ENCODE results near the gene CCZ1. TPM values are rescaled to one million over a fixed set of nuclear protein-coding genes. Genes with fewer than 3 reads are reported as not detected.

CCZ1 gene
- polyA plus RNA-seq, 3 donors, result 74.0 to 88.6 (median 85.9) TPM

Other genes with a start within 250 kb of the CCZ1 start
- gene RNF216, start 117.1 kb upstream of the CCZ1 start, polyA plus RNA-seq (ENCODE audit: insufficient read length in 3 of 3), result 10 to 100 TPM; 33.3 to 37.2 (median 35.4) TPM
- gene OCM, start 17.9 kb upstream of the CCZ1 start, polyA plus RNA-seq (ENCODE audit: insufficient read length in 3 of 3), result under 1 TPM in 2 of 3 donors, not detected in 1; 0.50 to 0.65 TPM
- 1 to 10 TPM in 1 of 3 donors, under 1 TPM in 2; 0.61 to 1.0 (median 0.79) TPM for gene RSPH10B, start 72.0 kb downstream of the CCZ1 start, polyA plus RNA-seq (ENCODE audit: insufficient read length in 3 of 3)
- 10 to 100 TPM; 20.0 to 24.9 (median 24.7) TPM for gene PMS2, start 110.3 kb downstream of the CCZ1 start, polyA plus RNA-seq (ENCODE audit: insufficient read length in 3 of 3)
- gene AIMP2, start 110.5 kb downstream of the CCZ1 start, polyA plus RNA-seq (ENCODE audit: insufficient read length in 3 of 3), result 10 to 100 TPM; 20.7 to 27.0 (median 22.5) TPM
- gene ANKRD61, start 132.6 kb downstream of the CCZ1 start, polyA plus RNA-seq (ENCODE audit: insufficient read length in 3 of 3), result 1 to 10 TPM; 1.0 to 3.9 (median 1.0) TPM
- 100 to 1,000 TPM in 2 of 3 donors, 10 to 100 TPM in 1; 96.8 to 119 (median 104) TPM for gene EIF2AK1, start 160.4 kb downstream of the CCZ1 start, polyA plus RNA-seq (ENCODE audit: insufficient read length in 3 of 3)
- 10 to 100 TPM; 17.6 to 23.3 (median 19.6) TPM for gene USP42, start 206.2 kb downstream of the CCZ1 start, polyA plus RNA-seq (ENCODE audit: insufficient read length in 3 of 3)